Measurements from ENCODE around the gene SLC66A3.

SLC66A3 gene

DNA sequence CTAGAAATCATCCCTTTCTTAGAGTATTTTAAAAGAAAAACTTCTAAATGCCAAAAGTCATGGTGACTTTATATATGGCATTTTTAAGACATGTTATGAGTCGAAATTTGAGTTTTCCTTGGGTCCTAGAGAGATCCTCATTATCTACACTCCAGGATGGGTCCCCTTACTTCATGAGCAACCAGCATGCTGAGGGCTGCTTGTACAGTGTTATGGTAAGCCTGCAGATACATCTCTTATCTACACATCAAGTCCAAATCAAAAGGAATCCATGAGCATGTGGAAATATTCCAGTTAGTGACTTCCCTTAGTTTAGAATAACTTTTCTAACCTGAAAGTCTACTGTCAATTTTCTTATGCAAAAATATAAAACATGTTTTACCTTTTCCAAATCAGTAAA lies 58.7 kb downstream of the SLC66A3 start:
- no peak for DNase-seq (ENCODE audit: low read depth in 2 of 2)

DNA sequence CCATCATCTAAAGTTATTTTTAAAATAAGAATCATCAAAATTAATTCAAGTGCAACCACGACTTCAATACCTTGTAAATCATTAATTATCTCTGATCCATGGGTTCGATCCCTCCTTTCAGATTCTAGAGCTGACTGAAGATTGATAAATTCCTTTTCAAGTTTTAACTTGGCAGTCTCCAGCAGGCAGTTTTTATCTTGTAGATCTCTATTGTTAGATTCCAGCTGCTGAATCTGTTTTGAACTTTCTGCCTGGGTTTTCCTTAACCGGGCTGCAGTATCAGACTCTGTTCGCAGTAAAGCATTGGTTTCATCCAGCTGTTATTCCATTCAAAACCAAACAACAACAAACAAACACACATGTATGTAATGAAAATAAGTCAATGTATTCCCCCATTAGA lies 59.5 kb downstream of the SLC66A3 start:
- DNase-seq (ENCODE audit: low read depth in 2 of 2): no peak

DNA sequence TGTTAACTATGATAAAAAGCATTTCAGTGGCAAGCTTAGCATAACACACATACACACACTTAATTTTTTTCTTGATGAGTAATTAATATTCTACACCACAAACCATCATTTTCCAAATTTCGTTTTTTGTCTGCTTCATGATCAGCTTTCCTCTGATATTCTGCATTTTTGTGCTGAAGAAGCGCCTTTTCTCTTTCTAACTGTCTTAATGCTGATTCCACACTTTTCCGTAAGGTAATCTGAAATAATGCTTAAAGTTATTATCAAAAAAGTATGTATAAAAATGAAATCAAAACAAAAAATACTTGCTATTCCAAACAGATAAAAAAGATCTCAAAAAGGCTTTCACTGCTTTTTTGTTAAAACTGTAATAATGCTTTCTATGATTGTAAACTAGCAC lies 60.1 kb downstream of the SLC66A3 start:
- no peak for DNase-seq (ENCODE audit: low read depth in 2 of 2)

DNA sequence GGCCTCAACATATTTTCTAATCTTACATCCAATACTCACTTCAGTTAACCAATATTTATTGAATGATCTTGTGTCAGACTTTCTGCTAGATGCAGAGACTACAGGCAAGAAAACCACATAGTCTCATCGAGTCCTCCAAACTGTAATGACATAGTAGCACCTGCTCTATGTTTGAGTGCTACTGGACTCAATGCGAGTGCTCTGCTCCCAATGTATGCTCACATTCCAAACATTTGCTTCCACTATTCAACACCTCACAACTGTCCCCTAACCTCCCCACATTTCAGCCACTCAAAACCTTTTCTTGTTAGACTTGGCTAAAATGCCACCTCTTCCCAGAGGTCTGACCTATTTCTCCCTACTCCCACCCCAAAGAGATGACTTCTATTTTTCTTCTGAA lies 65.2 kb downstream of the SLC66A3 start:
- DNase-seq (ENCODE audit: low read depth in 2 of 2): no peak

DNA sequence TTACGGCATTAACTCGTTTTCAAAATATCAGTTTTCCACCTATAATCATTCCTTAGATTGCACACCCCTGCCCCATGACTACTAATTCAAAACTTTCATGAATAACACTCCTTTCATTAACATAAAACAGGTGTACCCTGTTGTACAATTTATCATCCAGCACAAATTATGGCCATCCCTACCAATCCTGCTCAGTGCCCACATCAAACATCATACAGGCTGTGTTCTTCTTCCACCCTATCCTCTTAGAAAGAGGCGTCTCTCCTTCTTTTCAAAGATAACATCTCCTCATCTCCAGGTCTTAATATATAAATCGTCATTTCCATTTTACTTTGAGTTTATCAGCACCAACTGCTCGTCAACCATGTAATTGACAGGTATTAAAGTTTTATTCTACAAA lies 67.6 kb downstream of the SLC66A3 start:
- DNase-seq (ENCODE audit: low read depth in 2 of 2): no peak

DNA sequence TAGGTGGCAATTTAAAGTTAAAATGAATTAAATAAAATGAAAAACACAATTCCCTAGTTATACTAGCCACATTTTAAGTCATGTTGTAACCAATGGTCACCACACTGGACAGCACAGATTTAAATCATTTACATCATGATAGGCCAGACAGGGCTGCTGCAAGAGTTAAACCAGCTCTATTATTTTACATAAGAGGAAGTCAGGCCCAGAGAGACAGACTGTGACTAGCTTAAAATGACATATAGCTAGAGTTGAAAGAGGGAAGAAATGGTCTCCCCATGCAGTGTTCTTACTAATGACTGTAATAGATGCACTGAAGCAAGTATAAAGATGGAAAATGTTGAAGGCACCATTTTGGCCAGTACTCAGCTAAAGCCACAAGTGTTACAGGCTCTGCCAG lies 69.6 kb downstream of the SLC66A3 start:
- no peak for DNase-seq (ENCODE audit: low read depth in 2 of 2)

DNA sequence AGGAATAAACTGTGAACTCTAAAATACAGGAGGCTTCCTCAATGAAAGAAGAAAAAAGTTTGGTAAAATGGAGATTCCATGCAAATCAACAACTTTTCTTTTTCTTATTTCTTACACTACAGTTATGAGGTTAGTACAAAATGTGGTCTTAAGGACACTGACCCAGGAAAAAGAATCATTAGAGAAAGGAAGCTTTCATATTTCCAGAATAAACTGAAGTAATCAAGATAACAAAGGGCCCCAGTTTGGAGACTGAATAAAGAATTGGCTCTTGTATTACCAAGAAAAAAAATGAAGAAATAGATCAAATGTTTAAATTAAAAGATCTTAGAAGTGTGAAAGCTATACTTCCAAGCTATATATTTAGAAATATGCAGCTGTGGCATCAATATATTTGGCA lies 72.3 kb downstream of the SLC66A3 start:
- DNase-seq (ENCODE audit: low read depth in 2 of 2): no peak
